ENCODE results near the gene DOC2A. TPM values are rescaled to one million over a fixed set of nuclear protein-coding genes. Genes with fewer than 3 reads are reported as not detected.

Gene DOC2A
- total and polyA plus RNA-seq, 2 donors (not counting 1 experiment from before 2014, with no cell fraction given) = not detected

- WGBS (ENCODE audit: insufficient coverage) = 98% methylated on average over 7 of the region's 8 CpGs
- peaks cover 13% of the 10 kb centered on the region for H3K4me1 Mint-ChIP-seq
- DNase-seq = no peak
- Histone ChIP-seq H2AFZ (ENCODE audit: insufficient read depth, low read depth, low read length, poor library complexity, severe bottlenecking) (no peak overlapping the region), H3K4me1 (ENCODE audit: control insufficient read depth in 2 of 2, insufficient read depth in 2 of 2, low read length in 2 of 2) (peaks cover 5 to 12% of the 10 kb centered on the region in 2 donors), H3K4me2 (replicated peaks; ENCODE audit: low read depth, low read length, poor library complexity, severe bottlenecking) (no peak overlapping the region), H3K79me2 (ENCODE audit: control insufficient read depth, insufficient read depth, low read length) (peaks cover 3% of the 10 kb centered on the region), H3K9me3 (ENCODE audit: control extremely low read depth in 1 of 3, control insufficient read depth in 2 of 3, insufficient read depth in 1 of 3, low read length in 2 of 3) (no peaks in the 10 kb centered on the region), H3K4me3 (ENCODE audit: control extremely low read depth in 1 of 5, extremely low read depth in 1 of 5, insufficient read depth in 1 of 5, low read depth in 2 of 5, low read length in 4 of 5) (no peak overlapping the region), H3K9ac (ENCODE audit: low read length) (no peak overlapping the region), H3K36me3 (replicated peaks in 1 of 2; ENCODE audit: control extremely low read depth in 1 of 2, control insufficient read depth in 1 of 2, extremely low read depth in 1 of 2, insufficient read depth in 2 of 2, low read length in 1 of 2) (no peaks in the 10 kb centered on the region), H3K27me3 (replicated peaks in 1 of 4; ENCODE audit: control extremely low read depth in 1 of 4, control insufficient read depth in 3 of 4, insufficient read depth in 4 of 4, low read length in 3 of 4) (peaks cover 0 to 5% (median 1%) of the 10 kb centered on the region in 4 experiments), H3K27ac (ENCODE audit: low read length in 2 of 2) (no peak overlapping the region), H4K20me1 (ENCODE audit: control insufficient read depth, insufficient read depth, low read length, poor library complexity, severe bottlenecking) (no peaks in the 10 kb centered on the region)
- no peaks in the 10 kb centered on the region for H3K9me3 Mint-ChIP-seq (ENCODE audit: insufficient read depth)
- ChIA-PET CTCF (interaction anchor here (1.0 to 1.1 kb wide), 2 partner anchors 42 to 360 kb away, joined by 3 to 4 read pairs; partner anchors contain the start of gene TBX6), POLR2A (no interaction called here)
- TF ChIP-seq EZH2 (IDR thresholded peaks at IDR 0.05; ENCODE audit: borderline replicate concordance, insufficient read depth, low read depth, low read length, poor library complexity, severe bottlenecking) (no peak), CTCF (IDR thresholded peaks at IDR 0.05) (no peak)
- H3K27ac Mint-ChIP-seq = no peak overlapping the region
- peaks cover 7% of the 10 kb centered on the region for H3K27me3 Mint-ChIP-seq
- ATAC-seq (ENCODE audit: low read depth) = no peak
- intact Hi-C loops (cut with micrococcal nuclease) = no loop called here
- no peak overlapping the region for H3K4me3 Mint-ChIP-seq
Observed at GRCh38 chr16:30049871-30050270, 39.0 kb upstream of the DOC2A start.

- Histone ChIP-seq H3K9me3 (ENCODE audit: control extremely low read depth in 1 of 3, control insufficient read depth in 2 of 3, insufficient read depth in 1 of 3, low read length in 2 of 3) (no peaks in the 10 kb centered on the region), H3K4me3 (ENCODE audit: control extremely low read depth in 1 of 5, extremely low read depth in 1 of 5, insufficient read depth in 1 of 5, low read depth in 2 of 5, low read length in 4 of 5) (no peak overlapping the region), H3K9ac (ENCODE audit: low read length) (no peak overlapping the region), H3K27ac (ENCODE audit: low read length in 2 of 2) (no peak overlapping the region), H3K4me1 (ENCODE audit: control insufficient read depth in 2 of 2, insufficient read depth in 2 of 2, low read length in 2 of 2) (no peaks in the 10 kb centered on the region), H3K27me3 (replicated peaks in 1 of 4; ENCODE audit: control extremely low read depth in 1 of 4, control insufficient read depth in 3 of 4, insufficient read depth in 4 of 4, low read length in 3 of 4) (peaks cover 0 to 5% (median 0%) of the 10 kb centered on the region in 4 experiments), H2AFZ (ENCODE audit: insufficient read depth, low read depth, low read length, poor library complexity, severe bottlenecking) (no peak overlapping the region), H3K36me3 (replicated peaks in 1 of 2; ENCODE audit: control extremely low read depth in 1 of 2, control insufficient read depth in 1 of 2, extremely low read depth in 1 of 2, insufficient read depth in 2 of 2, low read length in 1 of 2) (no peaks in the 10 kb centered on the region), H3K4me2 (replicated peaks; ENCODE audit: low read depth, low read length, poor library complexity, severe bottlenecking) (no peak overlapping the region), H3K79me2 (ENCODE audit: control insufficient read depth, insufficient read depth, low read length) (no peaks in the 10 kb centered on the region), H4K20me1 (ENCODE audit: control insufficient read depth, insufficient read depth, low read length, poor library complexity, severe bottlenecking) (no peaks in the 10 kb centered on the region)
- peaks cover 7% of the 10 kb centered on the region for H3K27me3 Mint-ChIP-seq
- WGBS (ENCODE audit: insufficient coverage) = no CpG with 5 or more reads among the region's 1 CpG
- ATAC-seq (ENCODE audit: low read depth) (no peak), DNase-seq (no peak)
- ChIA-PET CTCF (no interaction called here), POLR2A (no interaction called here)
- H3K9me3 Mint-ChIP-seq (ENCODE audit: insufficient read depth) = no peaks in the 10 kb centered on the region
- intact Hi-C loops (cut with micrococcal nuclease) = no loop called here
- no peak overlapping the region for H3K27ac Mint-ChIP-seq
- H3K4me1 Mint-ChIP-seq = no peaks in the 10 kb centered on the region
- TF ChIP-seq EZH2 (IDR thresholded peaks at IDR 0.05; ENCODE audit: borderline replicate concordance, insufficient read depth, low read depth, low read length, poor library complexity, severe bottlenecking) = no peak
- TF ChIP-seq CTCF (IDR thresholded peaks at IDR 0.05) = no peak
- H3K4me3 Mint-ChIP-seq = no peak overlapping the region
Observed at GRCh38 chr16:30046588-30046987, 35.8 kb upstream of the DOC2A start.

All from B cell (primary cell).